Trophoblast cell (in vitro differentiated cells and primary cell): Measurements from ENCODE around the gene PLCD1.
"Not testable (repeated sequence)": the region's sequence is repeated elsewhere in the genome, so short reads cannot be mapped to it uniquely, and the experiment has no call there.

Experiments
- DNase-seq, 2 donors: peaks; one replicate each; pipeline ENCODE4 v3.0.0-alpha.2; 2016
- H2AFZ ChIP-seq: 2 replicates; pipeline ENCODE4 v1.6.1; 2013; ENCODE audit warnings: low read length, moderate library complexity, mild to moderate bottlenecking; ENCODE audit not compliant: insufficient read depth, poor library complexity
- H2AK5ac ChIP-seq: 2 replicates; pipeline ENCODE4 v1.6.1; 2013; ENCODE audit warnings: mild to moderate bottlenecking, low read length
- H2BK120ac ChIP-seq: 2 replicates; pipeline ENCODE4 v1.6.1; 2013; ENCODE audit warnings: low read length, mild to moderate bottlenecking, moderate library complexity; ENCODE audit not compliant: insufficient read depth, poor library complexity
- H2BK12ac ChIP-seq: 2 replicates; pipeline ENCODE4 v1.6.1; 2013; ENCODE audit warnings: mild to moderate bottlenecking, low read length, moderate library complexity
- H2BK5ac ChIP-seq: 2 replicates; pipeline ENCODE4 v1.6.1; 2013; ENCODE audit warnings: low read length, low read depth, moderate library complexity, mild to moderate bottlenecking; ENCODE audit not compliant: poor library complexity
- H3K14ac ChIP-seq: 2 replicates; pipeline ENCODE4 v1.6.1; 2013; ENCODE audit warnings: mild to moderate bottlenecking, low read length
- H3K18ac ChIP-seq: 2 replicates; pipeline ENCODE4 v1.6.1; 2013; ENCODE audit warnings: mild to moderate bottlenecking, low read length
- H3K23ac ChIP-seq: 2 replicates; pipeline ENCODE4 v1.6.1; 2013; ENCODE audit warnings: low read length
- H3K27ac ChIP-seq: 2 replicates; pipeline ENCODE4 v1.5.1; 2013; ENCODE audit warnings: low read depth, mild to moderate bottlenecking, inconsistent platforms, low read length, moderate library complexity
- H3K27me3 ChIP-seq: 2 replicates; pipeline ENCODE4 v1.6.1; 2013; ENCODE audit warnings: inconsistent platforms, mild to moderate bottlenecking, low read length, moderate library complexity; ENCODE audit not compliant: insufficient read depth
- H3K36me3 ChIP-seq, 2 experiments: 1 replicate in 1 of 2; 2 replicates in 1 of 2; pipeline ENCODE4 v1.6.1; 2013; ENCODE audit warnings: low read length in 2 of 2, mild to moderate bottlenecking in 2 of 2, moderate library complexity in 1 of 2; ENCODE audit not compliant: insufficient read depth in 2 of 2, control insufficient read depth in 1 of 2
- H3K4ac ChIP-seq: 2 replicates; pipeline ENCODE4 v1.6.1; 2013; ENCODE audit warnings: low read depth, mild to moderate bottlenecking, low read length, moderate library complexity
- H3K4me1 ChIP-seq, 2 experiments: 1 replicate in 1 of 2; 2 replicates in 1 of 2; pipeline ENCODE4 v1.6.1; 2013; ENCODE audit warnings: low read length in 2 of 2, mild to moderate bottlenecking in 2 of 2, moderate library complexity in 1 of 2; ENCODE audit not compliant: insufficient read depth in 2 of 2, control insufficient read depth in 1 of 2
- H3K4me2 ChIP-seq: 2 replicates; pipeline ENCODE4 v1.6.1; 2013; ENCODE audit warnings: inconsistent platforms, mild to moderate bottlenecking, low read length, moderate library complexity
- H3K4me3 ChIP-seq: 2 replicates; pipeline ENCODE4 v1.5.1; 2013; ENCODE audit warnings: mild to moderate bottlenecking, low read depth, low read length, inconsistent platforms
- H3K79me1 ChIP-seq: one replicate; pipeline ENCODE4 v1.6.1; 2013; ENCODE audit warnings: low read length
- H3K79me2 ChIP-seq: 2 replicates; pipeline ENCODE4 v1.6.1; 2013; ENCODE audit warnings: low read length, mild to moderate bottlenecking; ENCODE audit not compliant: control insufficient read depth, insufficient read depth, poor library complexity
- H3K9ac ChIP-seq: 2 replicates; pipeline ENCODE4 v1.6.1; 2013; ENCODE audit warnings: mild to moderate bottlenecking, low read length
- H3K9me3 ChIP-seq: 2 replicates; pipeline ENCODE4 v1.6.1; 2013; ENCODE audit warnings: low read depth, mild to moderate bottlenecking, control low read depth, inconsistent platforms, low read length; ENCODE audit not compliant: insufficient read depth
- H4K12ac ChIP-seq: 2 replicates; pipeline ENCODE4 v1.6.1; 2013; ENCODE audit warnings: low read depth, mild to moderate bottlenecking, low read length, moderate library complexity
- H4K8ac ChIP-seq: 2 replicates; pipeline ENCODE4 v1.6.1; 2013; ENCODE audit warnings: low read depth, mild to moderate bottlenecking, low read length, moderate library complexity
- H4K91ac ChIP-seq: one replicate; pipeline ENCODE4 v1.6.1; 2013; ENCODE audit warnings: low read depth, mild to moderate bottlenecking, low read length, moderate library complexity
- WGBS: extraction: QIAGEN DNeasy Blood & Tissue Kit; methylation state at CpG from one replicate; pipeline ENCODE4 v1.1.7; 2013; ENCODE audit warnings: missing lambda C conversion rate; ENCODE audit not compliant: insufficient read length, insufficient coverage; ENCODE audit errors: extremely low coverage; 5-methylcytosine and 5-hydroxymethylcytosine counted together

PLCD1 gene

GRCh38 chr3:38064453-38064852, 35.0 kb upstream of the PLCD1 start:
- not testable (repeated sequence) for H3K27ac ChIP-seq, H4K91ac ChIP-seq, H3K4me1 ChIP-seq, H3K14ac ChIP-seq, H3K9ac ChIP-seq, H2AFZ ChIP-seq, H3K4me3 ChIP-seq, DNase-seq, H2BK12ac ChIP-seq, H3K79me1 ChIP-seq, H3K18ac ChIP-seq, H2BK120ac ChIP-seq, H4K12ac ChIP-seq, H3K4ac ChIP-seq, H2BK5ac ChIP-seq, H4K8ac ChIP-seq, H3K9me3 ChIP-seq, H3K27me3 ChIP-seq, H3K23ac ChIP-seq, H2AK5ac ChIP-seq, H3K4me2 ChIP-seq, H3K79me2 ChIP-seq, H3K36me3 ChIP-seq
- WGBS: no CpG with 5 or more reads among the region's 32 CpGs

GRCh38 chr3:38062809-38063208, 33.4 kb upstream of the PLCD1 start:
- peaks cover 2% of the 10 kb centered on the region for H3K9me3 ChIP-seq
- H3K9ac ChIP-seq: no peak overlapping the region
- no peaks in the 10 kb centered on the region for H3K27me3 ChIP-seq
- H2BK5ac ChIP-seq: no peak overlapping the region
- H3K79me2 ChIP-seq: no peaks in the 10 kb centered on the region
- no peak for DNase-seq
- no peak overlapping the region for H3K4me2 ChIP-seq
- H4K8ac ChIP-seq: no peak overlapping the region
- no peak overlapping the region for H2BK120ac ChIP-seq
- no CpG with 5 or more reads among the region's 2 CpGs for WGBS
- no peaks in the 10 kb centered on the region for H3K36me3 ChIP-seq
- no peak overlapping the region for H4K12ac ChIP-seq
- no peak overlapping the region for H3K14ac ChIP-seq
- no peaks in the 10 kb centered on the region for H3K79me1 ChIP-seq
- H2AK5ac ChIP-seq: no peak overlapping the region
- no peak overlapping the region for H4K91ac ChIP-seq
- H2AFZ ChIP-seq: no peak overlapping the region
- H3K23ac ChIP-seq: no peak overlapping the region
- H3K18ac ChIP-seq: no peak overlapping the region
- H3K4me1 ChIP-seq: no peaks in the 10 kb centered on the region
- H2BK12ac ChIP-seq: no peak overlapping the region
- H3K4me3 ChIP-seq: no peak overlapping the region
- H3K4ac ChIP-seq: no peak overlapping the region
- no peak overlapping the region for H3K27ac ChIP-seq

GRCh38 chr3:38059591-38059990, 30.1 kb upstream of the PLCD1 start:
- no peak overlapping the region for H3K14ac ChIP-seq
- H3K36me3 ChIP-seq: no peaks in the 10 kb centered on the region
- H3K27ac ChIP-seq: no peak overlapping the region
- H2BK5ac ChIP-seq: no peak overlapping the region
- no peak overlapping the region for H3K4ac ChIP-seq
- no peak overlapping the region for H3K18ac ChIP-seq
- no peaks in the 10 kb centered on the region for H3K27me3 ChIP-seq
- no peak overlapping the region for H3K23ac ChIP-seq
- H2AK5ac ChIP-seq: no peak overlapping the region
- no peak overlapping the region for H3K4me2 ChIP-seq
- H4K91ac ChIP-seq: no peak overlapping the region
- no peak overlapping the region for H2BK120ac ChIP-seq
- H3K4me3 ChIP-seq: no peak overlapping the region
- H3K79me2 ChIP-seq: no peaks in the 10 kb centered on the region
- H2BK12ac ChIP-seq: no peak overlapping the region
- no peak for DNase-seq
- H3K4me1 ChIP-seq: no peaks in the 10 kb centered on the region
- H3K9me3 ChIP-seq: peaks cover 2% of the 10 kb centered on the region
- no peak overlapping the region for H3K9ac ChIP-seq
- no CpG with 5 or more reads among the region's 7 CpGs for WGBS
- H4K8ac ChIP-seq: no peak overlapping the region
- no peaks in the 10 kb centered on the region for H3K79me1 ChIP-seq
- H4K12ac ChIP-seq: no peak overlapping the region
- H2AFZ ChIP-seq: no peak overlapping the region

- no peak overlapping the region for H4K91ac ChIP-seq
- H3K79me2 ChIP-seq: no peaks in the 10 kb centered on the region
- no peaks in the 10 kb centered on the region for H3K36me3 ChIP-seq
- no peak overlapping the region for H3K18ac ChIP-seq
- no peak overlapping the region for H3K4me2 ChIP-seq
- no peak overlapping the region for H2AK5ac ChIP-seq
- no peaks in the 10 kb centered on the region for H3K79me1 ChIP-seq
- peaks cover 2% of the 10 kb centered on the region for H3K9me3 ChIP-seq
- H3K4me1 ChIP-seq: no peaks in the 10 kb centered on the region
- H3K9ac ChIP-seq: no peak overlapping the region
- no peak overlapping the region for H3K4me3 ChIP-seq
- H3K23ac ChIP-seq: no peak overlapping the region
- DNase-seq: no peak
- WGBS: no CpG with 5 or more reads among the region's 2 CpGs
- no peak overlapping the region for H2AFZ ChIP-seq
- no peak overlapping the region for H4K12ac ChIP-seq
- H4K8ac ChIP-seq: no peak overlapping the region
- no peak overlapping the region for H2BK12ac ChIP-seq
- no peak overlapping the region for H3K14ac ChIP-seq
- H2BK5ac ChIP-seq: no peak overlapping the region
- H3K27ac ChIP-seq: no peak overlapping the region
- no peak overlapping the region for H3K4ac ChIP-seq
- no peaks in the 10 kb centered on the region for H3K27me3 ChIP-seq
- no peak overlapping the region for H2BK120ac ChIP-seq
Measured at GRCh38 chr3:38059148-38059547, 29.7 kb upstream of the PLCD1 start.
